H9 (cell line): Measurements from ENCODE around the gene ZNF503. TPM values are rescaled to one million over a fixed set of nuclear protein-coding genes. Genes with fewer than 3 reads are reported as not detected.

Experiments used
- DNase-seq: peaks from one replicate; pipeline ENCODE4 v3.0.0-alpha.2; 2017
- H2AFZ ChIP-seq: one replicate; pipeline ENCODE4 v1.6.1; 2013; ENCODE audit warnings: mild to moderate bottlenecking, low read length, control low read depth, moderate library complexity
- H2AK5ac ChIP-seq: 2 replicates; pipeline ENCODE4 v1.6.1; 2013; ENCODE audit warnings: low read length, control low read depth, mixed read lengths; ENCODE audit not compliant: insufficient read length
- H2BK120ac ChIP-seq: one replicate; pipeline ENCODE4 v1.6.1; 2013; ENCODE audit warnings: low read depth, mild to moderate bottlenecking, low read length, control low read depth, inconsistent platforms; ENCODE audit not compliant: poor library complexity, severe bottlenecking
- H2BK12ac ChIP-seq: 2 replicates; pipeline ENCODE4 v1.6.1; 2013; ENCODE audit warnings: low read length, control low read depth, mixed read lengths, low read depth; ENCODE audit not compliant: insufficient read length
- H2BK15ac ChIP-seq: 2 replicates; pipeline ENCODE4 v1.6.1; 2013; ENCODE audit warnings: low read depth, low read length, control low read depth
- H2BK20ac ChIP-seq: one replicate; pipeline ENCODE4 v1.6.1; 2013; ENCODE audit warnings: low read depth, mild to moderate bottlenecking, low read length, control low read depth, inconsistent platforms; ENCODE audit not compliant: poor library complexity, severe bottlenecking
- H2BK5ac ChIP-seq: 2 replicates; pipeline ENCODE4 v1.6.1; 2013; ENCODE audit warnings: low read length, control low read depth, mixed read lengths; ENCODE audit not compliant: insufficient read length
- H3K14ac ChIP-seq: 2 replicates; pipeline ENCODE4 v1.6.1; 2013; ENCODE audit warnings: low read length, control low read depth; ENCODE audit not compliant: insufficient read depth
- H3K18ac ChIP-seq: 2 replicates; pipeline ENCODE4 v1.6.1; 2013; ENCODE audit warnings: low read depth, mild to moderate bottlenecking, mixed read lengths, low read length, control low read depth; ENCODE audit not compliant: insufficient read length
- H3K23ac ChIP-seq: 2 replicates; pipeline ENCODE4 v1.6.1; 2013; ENCODE audit warnings: low read length, control low read depth, mixed read lengths, low read depth; ENCODE audit not compliant: insufficient read length
- H3K23me2 ChIP-seq: 2 replicates; pipeline ENCODE4 v1.6.1; 2013; ENCODE audit warnings: low read depth, mild to moderate bottlenecking, mixed read lengths, low read length, control low read depth; ENCODE audit not compliant: insufficient read length, poor library complexity, severe bottlenecking
- H3K27ac ChIP-seq: 2 replicates; pipeline ENCODE4 v1.5.1; 2013; ENCODE audit warnings: low read length, control low read depth, mixed read lengths, low read depth; ENCODE audit not compliant: insufficient read length
- H3K27me3 ChIP-seq: 2 replicates; pipeline ENCODE4 v1.6.1; 2013; ENCODE audit warnings: low read length, control low read depth, inconsistent platforms; ENCODE audit not compliant: insufficient read depth
- H3K4ac ChIP-seq: 2 replicates; pipeline ENCODE4 v1.6.1; 2013; ENCODE audit warnings: low read depth, mild to moderate bottlenecking, control low read depth, inconsistent platforms, low read length, moderate library complexity
- H3K4me1 ChIP-seq: 2 replicates; pipeline ENCODE4 v1.6.1; 2013; ENCODE audit warnings: low read length, control low read depth, inconsistent platforms; ENCODE audit not compliant: insufficient read depth
- H3K4me2 ChIP-seq: 2 replicates; pipeline ENCODE4 v1.6.1; 2013; ENCODE audit warnings: low read length, control low read depth, mixed read lengths; ENCODE audit not compliant: insufficient read length, insufficient read depth
- H3K56ac ChIP-seq: 2 replicates; pipeline ENCODE4 v1.6.1; 2013; ENCODE audit warnings: low read depth, mild to moderate bottlenecking, mixed read lengths, low read length, control low read depth; ENCODE audit not compliant: insufficient read length
- H3K79me1 ChIP-seq: 2 replicates; pipeline ENCODE4 v1.6.1; 2013; ENCODE audit warnings: low read depth, mild to moderate bottlenecking, moderate library complexity, low read length, control low read depth, inconsistent platforms; ENCODE audit not compliant: insufficient read depth, poor library complexity, severe bottlenecking
- H3K79me2 ChIP-seq: 2 replicates; pipeline ENCODE4 v1.6.1; 2013; ENCODE audit warnings: low read length, control low read depth, inconsistent platforms; ENCODE audit not compliant: insufficient read depth
- H3K9ac ChIP-seq: 2 replicates; pipeline ENCODE4 v1.6.1; 2013; ENCODE audit warnings: low read length, control low read depth, mixed read lengths; ENCODE audit not compliant: insufficient read length; ENCODE audit errors: extremely low read depth
- H3K9me3 ChIP-seq: one replicate; pipeline ENCODE4 v1.6.1; 2013; ENCODE audit warnings: low read depth, low read length, inconsistent platforms; ENCODE audit not compliant: control insufficient read depth
- H3T11ph ChIP-seq: one replicate; pipeline ENCODE4 v1.6.1; 2013; ENCODE audit warnings: mild to moderate bottlenecking, low read length, control low read depth, inconsistent platforms
- H4K20me1 ChIP-seq: one replicate; pipeline ENCODE4 v1.6.1; 2013; ENCODE audit not compliant: control insufficient read depth, insufficient read length, insufficient read depth
- H4K5ac ChIP-seq: 2 replicates; pipeline ENCODE4 v1.6.1; 2013; ENCODE audit warnings: low read depth, mild to moderate bottlenecking, mixed read lengths, low read length, control low read depth; ENCODE audit not compliant: insufficient read length
- H4K8ac ChIP-seq: replicated peaks from 2 replicates; pipeline ENCODE4 v1.6.1; 2013; ENCODE audit warnings: low read length, control low read depth, mixed read lengths, low read depth; ENCODE audit not compliant: insufficient read length
- H4K91ac ChIP-seq: 2 replicates; pipeline ENCODE4 v1.6.1; 2013; ENCODE audit warnings: low read depth, mild to moderate bottlenecking, moderate library complexity, mixed read lengths, low read length, control low read depth; ENCODE audit not compliant: insufficient read length
- H3K27ac Mint-ChIP-seq, 3 experiments: 2 replicates in 2 of 3; 3 replicates in 1 of 3; pipeline ENCODE4 v1.8.0; 2020 to 2021; ENCODE audit warnings: mixed read lengths in 3 of 3, mild to moderate bottlenecking in 1 of 3, moderate library complexity in 1 of 3
- H3K27me3 Mint-ChIP-seq: 2 replicates; pipeline ENCODE4 v1.8.0; 2021; ENCODE audit warnings: low read depth, mild to moderate bottlenecking, moderate library complexity, mixed read lengths
- H3K36me3 Mint-ChIP-seq, 3 experiments: 2 replicates in 2 of 3; 3 replicates in 1 of 3; pipeline ENCODE4 v1.8.0; 2020 to 2021; ENCODE audit warnings: low read depth in 3 of 3, mixed read lengths in 3 of 3; ENCODE audit not compliant: insufficient read depth in 1 of 3
- H3K4me1 Mint-ChIP-seq, 2 experiments: 2 replicates each; pipeline ENCODE4 v1.8.0; 2020; ENCODE audit warnings: mixed read lengths in 2 of 2
- H3K4me3 Mint-ChIP-seq, 2 experiments: 2 replicates in 1 of 2; 3 replicates in 1 of 2; pipeline ENCODE4 v1.8.0; 2020 to 2021; ENCODE audit warnings: mild to moderate bottlenecking in 2 of 2, mixed read lengths in 2 of 2, moderate library complexity in 1 of 2
- H3K9me3 Mint-ChIP-seq, 2 experiments: 2 replicates in 1 of 2; 3 replicates in 1 of 2; pipeline ENCODE4 v1.8.0; 2020; ENCODE audit warnings: mild to moderate bottlenecking in 2 of 2, mixed read lengths in 2 of 2, moderate library complexity in 1 of 2
- CTCF ChIP-seq: fragments of 200-600 bp; sonication (generic); conservative IDR thresholded peaks from 3 replicates; pipeline ENCODE4 v1.8.0; 2021; ENCODE audit warnings: antibody characterized with exemption, mild to moderate bottlenecking
- WGBS: extraction: QIAGEN DNeasy Blood & Tissue Kit; methylation state at CpG from one replicate; pipeline ENCODE4 v1.1.7; 2013; ENCODE audit warnings: missing lambda C conversion rate, low lambda C conversion rate, mixed read lengths; ENCODE audit not compliant: insufficient read length; ENCODE audit errors: extremely low coverage; 5-methylcytosine and 5-hydroxymethylcytosine counted together
- total RNA-seq: library from RNA; stranded (reverse); gene quantifications from 2 replicates; pipeline ENCODE4 v1.2.1, GENCODE V29; 2021

Gene ZNF503
- total RNA-seq, 1 experiment from 2014 or later = 0.09 TPM

- Histone ChIP-seq H3T11ph (no peak overlapping the region), H2AK5ac (no peak overlapping the region), H3K9me3 (no peaks in the 10 kb centered on the region), H3K4me1 (peaks cover 2% of the 10 kb centered on the region; the same call in 1 of the 2 replicates), H3K23ac (no peak overlapping the region), H2BK120ac (no peak overlapping the region), H3K79me1 (no peaks in the 10 kb centered on the region), H2BK12ac (no peak overlapping the region), H2AFZ (no peak overlapping the region), H4K8ac (no peak overlapping the region), H3K18ac (no peak overlapping the region), H4K20me1 (no peaks in the 10 kb centered on the region), H3K79me2 (no peaks in the 10 kb centered on the region), H3K27me3 (peaks cover 11% of the 10 kb centered on the region; the same call in 1 of the 2 replicates), H2BK5ac (no peak overlapping the region), H3K23me2 (no peaks in the 10 kb centered on the region), H3K56ac (no peak overlapping the region), H3K4ac (no peak overlapping the region), H3K27ac (no peak overlapping the region), H3K9ac (no peak overlapping the region), H4K5ac (no peak overlapping the region), H4K91ac (no peak overlapping the region), H2BK15ac (no peak overlapping the region), H3K14ac (no peak overlapping the region), H3K4me2 (no peak overlapping the region), H2BK20ac (no peak overlapping the region)
- H3K4me3 Mint-ChIP-seq = no peak overlapping the region
- peaks cover 74% of the 10 kb centered on the region for H3K27me3 Mint-ChIP-seq
- no CpG with 5 or more reads among the region's 4 CpGs for WGBS
- H3K4me1 Mint-ChIP-seq = peaks cover 8 to 15% of the 10 kb centered on the region in 2 experiments
- no peak for TF ChIP-seq CTCF
- no peak overlapping the region for H3K27ac Mint-ChIP-seq
- H3K36me3 Mint-ChIP-seq = peaks cover 0 to 9% (median 0%) of the 10 kb centered on the region in 3 experiments; a peak in 2 of 7 replicates
- no peak for DNase-seq
- peaks cover 13 to 17% of the 10 kb centered on the region in 2 experiments; a peak in 4 of 5 replicates for H3K9me3 Mint-ChIP-seq
Observed at GRCh38 chr10:75439811-75440210, 38.2 kb upstream of the ZNF503 start.
